Prostate gland (tissue), 2 donors: ENCODE results near the gene COX19. TPM values are rescaled to one million over a fixed set of nuclear protein-coding genes. Genes with fewer than 3 reads are reported as not detected.

Experiments
- DNase-seq: peaks from one replicate; pipeline ENCODE4 v3.0.0-alpha.2; 2019; ENCODE audit warnings: low spot score
- H3K27ac ChIP-seq, 2 donors: fragments of 200-600 bp; sonication (generic); 2 replicates each; pipeline ENCODE4 v1.5.1; 2017 to 2019
- H3K27me3 ChIP-seq: fragments of 200-600 bp; sonication (generic); replicated peaks from 2 replicates; pipeline ENCODE4 v1.5.1; 2019; ENCODE audit not compliant: insufficient read depth
- H3K36me3 ChIP-seq, 2 donors: fragments of 200-600 bp; sonication (generic); 1 replicate in 1 of 2; 2 replicates in 1 of 2; pipeline versions ENCODE4 v1.5.1 to v1.8.1; 2017 to 2019
- H3K4me1 ChIP-seq: fragments of 200-600 bp; sonication (generic); replicated peaks from 2 replicates; pipeline ENCODE4 v1.5.1; 2019
- H3K4me3 ChIP-seq, 2 donors: fragments of 200-600 bp; sonication (generic); 2 replicates each; pipeline ENCODE4 v1.5.1; 2017 to 2019
- H3K9me3 ChIP-seq: fragments of 200-600 bp; sonication (generic); 2 replicates; pipeline ENCODE4 v1.5.1; 2017
- POLR2A ChIP-seq: fragments of 450-650 bp; IDR thresholded peaks from one replicate; pipeline ENCODE4 v1.6.1; 2016; ENCODE audit warnings: antibody characterized with exemption, mild to moderate bottlenecking
- POLR2AphosphoS5 ChIP-seq: sonication (generic); formaldehyde crosslinking; IDR thresholded peaks from one replicate; pipeline ENCODE4 v1.6.1; 2017; ENCODE audit warnings: antibody characterized with exemption
- WGBS: methylation state at CpG from one replicate; pipeline ENCODE4 v1.1.5; 2018; 5-methylcytosine and 5-hydroxymethylcytosine counted together
- intact Hi-C: fragments of 100-400 bp; cut with DNase I; formaldehyde crosslinking; loops from one replicate; pipeline ENCODE4 v1.14.2; 2022
- total RNA-seq, 2 donors: library from RNA; depleted of rRNA; stranded (reverse); fragments of >200 nt; gene quantifications; one replicate each; pipeline ENCODE4 v1.1.0, GENCODE V29; 2016
- TF ChIP-seq, protein P1 (sequence below), 4 experiments: fragments of 200-600 bp in 2 of 4; fragments of 450-650 bp in 2 of 4; sonication (generic) in 2 of 4; IDR thresholded peaks; 1 replicate in 3 of 4; 2 replicates in 1 of 4; pipeline ENCODE4 v1.5.1; 2016 to 2019; ENCODE audit warnings: antibody characterized with exemption in 4 of 4, mild to moderate bottlenecking in 2 of 4, moderate library complexity in 2 of 4

Gene COX19
- total RNA-seq, 2 donors from 2014 or later, result 11.3 to 17.0 TPM

DNA sequence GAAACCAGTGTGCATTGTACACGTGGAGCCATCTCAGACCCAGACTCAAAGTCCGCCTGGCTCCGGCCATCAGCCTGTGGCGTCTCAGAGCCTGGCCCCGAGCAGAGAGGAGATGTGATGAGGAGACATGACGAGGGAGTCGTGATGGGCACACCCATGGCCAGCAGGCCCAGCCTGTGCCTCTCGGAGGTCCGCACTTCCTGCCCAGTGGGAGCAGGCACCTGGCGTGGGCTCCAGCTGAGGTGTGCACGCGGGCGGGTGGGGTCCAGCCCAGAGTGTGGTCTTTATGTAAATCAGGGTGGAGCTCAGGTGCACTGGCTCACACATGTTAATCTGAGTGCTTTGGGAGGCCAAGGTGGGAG, 43.0 kb upstream of the COX19 start:
- Histone ChIP-seq H3K36me3 (no peaks in the 10 kb centered on the region), H3K27me3 (no peaks in the 10 kb centered on the region), H3K9me3 (no peaks in the 10 kb centered on the region), H3K4me3 (no peak overlapping the region), H3K4me1 (no peaks in the 10 kb centered on the region), H3K27ac (no peak overlapping the region)
- WGBS, result 86% methylated on average over 13 of the region's 13 CpGs
- DNase-seq, result no peak
- intact Hi-C loops, result no loop called here
- TF ChIP-seq, protein P1, sequence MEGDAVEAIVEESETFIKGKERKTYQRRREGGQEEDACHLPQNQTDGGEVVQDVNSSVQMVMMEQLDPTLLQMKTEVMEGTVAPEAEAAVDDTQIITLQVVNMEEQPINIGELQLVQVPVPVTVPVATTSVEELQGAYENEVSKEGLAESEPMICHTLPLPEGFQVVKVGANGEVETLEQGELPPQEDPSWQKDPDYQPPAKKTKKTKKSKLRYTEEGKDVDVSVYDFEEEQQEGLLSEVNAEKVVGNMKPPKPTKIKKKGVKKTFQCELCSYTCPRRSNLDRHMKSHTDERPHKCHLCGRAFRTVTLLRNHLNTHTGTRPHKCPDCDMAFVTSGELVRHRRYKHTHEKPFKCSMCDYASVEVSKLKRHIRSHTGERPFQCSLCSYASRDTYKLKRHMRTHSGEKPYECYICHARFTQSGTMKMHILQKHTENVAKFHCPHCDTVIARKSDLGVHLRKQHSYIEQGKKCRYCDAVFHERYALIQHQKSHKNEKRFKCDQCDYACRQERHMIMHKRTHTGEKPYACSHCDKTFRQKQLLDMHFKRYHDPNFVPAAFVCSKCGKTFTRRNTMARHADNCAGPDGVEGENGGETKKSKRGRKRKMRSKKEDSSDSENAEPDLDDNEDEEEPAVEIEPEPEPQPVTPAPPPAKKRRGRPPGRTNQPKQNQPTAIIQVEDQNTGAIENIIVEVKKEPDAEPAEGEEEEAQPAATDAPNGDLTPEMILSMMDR (IDR thresholded peaks at IDR 0.05), result no peak
- TF ChIP-seq POLR2AphosphoS5, result no peak
- no peak for TF ChIP-seq POLR2A

DNA sequence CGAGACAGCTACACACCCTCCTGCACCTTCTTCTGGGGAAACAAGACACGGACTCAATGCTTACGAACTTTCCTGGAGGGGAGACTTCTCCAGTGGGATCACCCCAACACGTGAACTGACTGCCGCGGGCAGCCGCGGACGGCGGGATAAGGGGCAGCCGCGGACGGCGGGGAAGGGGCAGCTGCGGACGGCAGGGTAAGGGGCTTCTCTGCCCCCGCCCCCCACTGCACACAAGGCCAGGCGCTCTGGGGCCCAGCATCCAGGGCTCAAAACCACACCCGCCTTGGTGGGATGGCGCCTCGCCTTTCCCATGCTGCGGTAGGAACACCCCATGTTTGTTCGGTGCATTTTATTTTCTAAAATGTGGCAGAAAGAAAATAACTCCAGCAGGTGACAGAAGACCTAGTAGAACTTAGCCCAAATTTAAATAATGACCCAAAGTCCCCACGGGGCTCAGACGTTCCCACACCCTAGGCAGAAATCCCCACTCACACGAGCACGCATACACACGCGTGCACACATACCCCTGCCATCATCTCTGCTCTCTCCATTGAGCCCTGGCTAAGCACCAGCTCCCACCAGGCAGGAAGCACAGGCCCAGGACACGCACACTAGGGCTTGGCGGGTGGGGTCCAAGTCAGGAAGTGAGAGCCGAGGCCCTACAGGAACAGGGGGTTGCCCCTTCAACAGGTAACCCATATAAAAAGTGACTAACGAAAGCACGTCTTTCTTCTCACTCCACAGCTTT, 42.4 kb upstream of the COX19 start:
- 93% methylated on average over 34 of the region's 34 CpGs for WGBS
- no peak overlapping the region for H3K4me3 ChIP-seq
- peaks cover 4% of the 10 kb centered on the region for H3K4me1 ChIP-seq
- no peaks in the 10 kb centered on the region for H3K27me3 ChIP-seq
- TF ChIP-seq, protein P1 (IDR thresholded peaks at IDR 0.05), result no peak
- TF ChIP-seq POLR2A (no peak), POLR2AphosphoS5 (no peak)
- H3K9me3 ChIP-seq, result no peaks in the 10 kb centered on the region
- no peak overlapping the region for H3K27ac ChIP-seq
- no peak for DNase-seq
- no peaks in the 10 kb centered on the region for H3K36me3 ChIP-seq
- intact Hi-C loops, result no loop called here

DNA sequence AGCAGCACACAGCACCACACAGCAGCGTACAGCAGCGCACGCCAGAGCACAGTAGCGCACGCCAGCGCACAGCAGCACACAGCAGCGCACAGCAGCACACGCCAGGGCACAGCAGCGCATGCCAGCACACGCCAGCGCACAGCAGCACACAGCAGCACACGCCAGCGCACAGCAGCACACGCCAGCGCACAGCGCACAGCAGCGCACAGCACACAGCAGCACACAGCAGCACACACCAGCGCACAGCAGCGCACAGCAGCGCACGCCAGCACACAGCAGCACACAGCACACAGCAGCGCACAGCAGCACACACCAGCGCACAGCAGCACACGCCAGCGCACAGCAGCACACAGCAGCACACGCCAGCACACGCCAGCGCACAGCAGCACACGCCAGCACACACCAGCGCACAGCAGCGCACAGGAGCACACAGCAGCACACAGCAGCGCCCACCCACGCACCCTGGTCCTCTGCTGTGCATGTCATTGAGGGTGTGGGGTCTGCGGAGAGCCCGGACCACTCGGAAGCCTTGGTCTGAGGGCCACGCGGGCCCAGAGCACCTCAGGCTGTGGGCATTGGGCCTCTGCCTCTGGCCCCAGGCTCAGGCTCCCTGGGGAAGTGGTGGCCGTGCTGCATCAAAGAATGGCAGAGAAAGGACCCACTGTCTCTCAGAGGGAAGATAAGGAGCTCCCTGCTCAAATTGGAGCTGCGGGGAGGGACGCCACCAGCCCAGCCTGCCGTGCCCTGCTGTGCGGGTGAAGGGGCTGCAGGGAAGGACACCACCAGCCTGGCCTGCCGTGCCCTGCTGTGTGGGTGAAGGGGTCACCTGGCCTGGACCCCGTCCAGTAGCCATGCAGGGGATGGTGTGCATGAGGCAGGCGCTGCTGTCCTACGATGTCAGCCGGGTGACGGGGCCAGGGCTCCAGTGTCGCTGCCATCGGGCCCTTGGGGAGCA, 41.5 kb upstream of the COX19 start:
- no peak for DNase-seq
- Histone ChIP-seq H3K4me1 (peaks cover 4% of the 10 kb centered on the region), H3K27ac (no peak overlapping the region), H3K36me3 (no peaks in the 10 kb centered on the region), H3K27me3 (no peaks in the 10 kb centered on the region), H3K9me3 (no peaks in the 10 kb centered on the region), H3K4me3 (no peak overlapping the region)
- 92% methylated on average over 36 of the region's 51 CpGs for WGBS
- intact Hi-C loops, result no loop called here
- TF ChIP-seq, protein P1 (IDR thresholded peaks at IDR 0.05), result no peak
- no peak for TF ChIP-seq POLR2A
- no peak for TF ChIP-seq POLR2AphosphoS5

DNA sequence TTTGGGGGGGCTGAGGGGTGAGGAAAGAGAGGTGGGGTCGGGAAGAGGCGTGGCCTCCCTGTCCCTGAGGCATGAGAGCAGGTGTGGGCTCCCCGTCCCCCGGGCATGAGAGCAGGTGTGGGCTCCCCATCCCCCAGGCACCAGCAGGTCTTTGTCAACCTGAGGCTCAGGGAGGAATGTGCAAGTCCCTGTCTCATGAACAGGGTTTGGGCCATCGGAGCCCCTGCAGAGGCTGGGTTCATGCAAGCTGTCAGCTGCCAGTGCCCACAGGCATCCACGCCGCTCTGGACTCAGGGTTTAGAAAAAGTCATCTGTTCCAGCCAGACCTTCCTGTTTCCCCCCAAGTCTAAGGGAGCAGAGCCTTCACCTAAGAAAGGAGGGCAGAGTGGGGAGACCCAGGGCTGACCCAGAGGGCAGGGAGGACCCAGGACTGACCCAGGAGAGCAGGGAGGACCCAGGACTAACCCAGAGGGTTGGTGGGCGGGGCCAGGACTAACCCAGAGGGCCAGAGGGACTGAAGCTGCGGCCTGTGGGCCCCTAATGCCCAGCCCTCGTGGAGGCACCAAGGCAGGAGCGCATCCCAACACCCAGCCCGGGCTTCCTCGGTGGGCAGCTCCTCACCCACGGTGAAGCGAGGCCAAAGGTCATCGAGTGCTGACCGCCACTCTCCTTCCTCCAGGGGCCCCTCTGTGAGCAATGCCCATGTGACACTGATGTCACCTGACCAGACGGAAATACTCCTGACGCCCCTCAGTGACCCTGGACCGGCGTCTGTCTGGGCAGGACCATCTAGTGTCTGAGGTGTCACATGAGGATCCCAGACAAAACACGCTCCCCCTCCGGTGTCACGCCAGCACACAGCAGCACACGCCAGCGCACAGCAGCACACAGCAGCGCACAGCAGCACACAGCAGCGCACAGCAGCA, 40.1 kb upstream of the COX19 start:
- TF ChIP-seq POLR2A (no peak), POLR2AphosphoS5 (no peak)
- TF ChIP-seq, protein P1 (IDR thresholded peaks at IDR 0.05), result no peak

More for the DNA sequence above, 40.1 kb upstream of the COX19 start:
- Histone ChIP-seq H3K27ac (no peak overlapping the region), H3K36me3 (no peaks in the 10 kb centered on the region), H3K9me3 (no peaks in the 10 kb centered on the region), H3K4me3 (no peak overlapping the region), H3K4me1 (peaks cover 4% of the 10 kb centered on the region), H3K27me3 (no peaks in the 10 kb centered on the region)
- intact Hi-C loops, result no loop called here
- 75% methylated on average over 18 of the region's 28 CpGs for WGBS
- DNase-seq, result no peak
